Peyer's patch (tissue), 4 donors: ENCODE results near the gene SCN11A. TPM values are rescaled to one million over a fixed set of nuclear protein-coding genes. Genes with fewer than 3 reads are reported as not detected.

ENCODE experiments used
- DNase-seq, 3 donors: peaks; one replicate each; pipeline ENCODE4 v3.0.0-alpha.2; 2017 to 2019
- H3K27ac ChIP-seq, 4 donors: fragments of 200-600 bp; sonication (generic); one replicate each; pipeline ENCODE4 v1.5.1; 2016 to 2019
- H3K27me3 ChIP-seq, 2 donors: fragments of 200-600 bp; sonication (generic); one replicate each; pipeline ENCODE4 v1.5.1; 2019
- H3K36me3 ChIP-seq, 3 donors: fragments of 200-600 bp; sonication (generic); one replicate each; pipeline ENCODE4 v1.5.1; 2016 to 2019
- H3K4me1 ChIP-seq, 4 donors: fragments of 200-600 bp; sonication (generic); one replicate each; pipeline ENCODE4 v1.5.1; 2016 to 2019
- H3K4me3 ChIP-seq, 4 donors: fragments of 200-600 bp; sonication (generic); 1 replicate in 3 of 4; 2 replicates in 1 of 4; pipeline ENCODE4 v1.5.1; 2016 to 2019; ENCODE audit warnings: mild to moderate bottlenecking in 1 of 4
- H3K9me3 ChIP-seq, 4 donors: fragments of 200-600 bp; sonication (generic); one replicate each; pipeline ENCODE4 v1.5.1; 2016 to 2019; ENCODE audit warnings: mild to moderate bottlenecking in 1 of 4
- POLR2A ChIP-seq, 2 donors: fragments of 450-650 bp; IDR thresholded peaks; one replicate each; pipeline ENCODE4 v1.5.1; 2017; ENCODE audit warnings: antibody characterized with exemption in 2 of 2, mild to moderate bottlenecking in 2 of 2, moderate library complexity in 2 of 2
- total RNA-seq, 4 donors: library from RNA; depleted of rRNA; stranded (reverse); fragments of >200 nt; gene quantifications; one replicate each; pipeline ENCODE4 v1.1.0, GENCODE V29; 2016
- TF ChIP-seq, protein P1 (sequence below), 6 experiments: fragments of 450-650 bp in 4 of 6; fragments of 200-600 bp in 2 of 6; sonication (generic) in 1 of 6; IDR thresholded peaks; one replicate each; pipeline ENCODE4 v1.5.1; 2017 to 2019; ENCODE audit warnings: antibody characterized with exemption in 6 of 6, mild to moderate bottlenecking in 3 of 6, moderate library complexity in 1 of 6

The SCN11A gene
- total RNA-seq, 4 donors from 2014 or later = 0.28 to 1.7 (median 0.67) TPM; not detected in 1

DNA sequence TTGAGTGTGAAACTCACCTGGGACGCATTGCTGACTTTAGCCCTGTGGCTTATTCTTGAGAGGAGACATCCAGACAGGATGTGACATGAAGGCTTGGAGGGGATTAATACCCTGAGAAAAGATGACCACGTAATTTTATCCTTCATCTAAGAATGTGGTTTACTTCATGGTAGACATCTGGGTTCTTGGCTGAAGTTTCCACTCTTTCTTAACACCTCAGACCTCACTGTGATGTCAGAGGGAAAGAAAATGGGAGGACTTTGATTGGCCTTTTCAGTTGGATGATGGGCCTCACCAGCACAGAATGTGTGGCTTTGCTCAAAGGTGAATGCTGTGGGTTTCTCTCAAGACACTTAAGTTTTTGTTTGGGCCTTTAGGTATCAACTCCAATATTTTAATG lies 39.2 kb upstream of the SCN11A start:
- H3K9me3 ChIP-seq = no peaks in the 10 kb centered on the region
- peaks cover 0 to 92% (median 0%) of the 10 kb centered on the region in 3 donors for H3K36me3 ChIP-seq
- no peak for TF ChIP-seq POLR2A (IDR thresholded peaks at IDR 0.05)
- TF ChIP-seq, protein P1, sequence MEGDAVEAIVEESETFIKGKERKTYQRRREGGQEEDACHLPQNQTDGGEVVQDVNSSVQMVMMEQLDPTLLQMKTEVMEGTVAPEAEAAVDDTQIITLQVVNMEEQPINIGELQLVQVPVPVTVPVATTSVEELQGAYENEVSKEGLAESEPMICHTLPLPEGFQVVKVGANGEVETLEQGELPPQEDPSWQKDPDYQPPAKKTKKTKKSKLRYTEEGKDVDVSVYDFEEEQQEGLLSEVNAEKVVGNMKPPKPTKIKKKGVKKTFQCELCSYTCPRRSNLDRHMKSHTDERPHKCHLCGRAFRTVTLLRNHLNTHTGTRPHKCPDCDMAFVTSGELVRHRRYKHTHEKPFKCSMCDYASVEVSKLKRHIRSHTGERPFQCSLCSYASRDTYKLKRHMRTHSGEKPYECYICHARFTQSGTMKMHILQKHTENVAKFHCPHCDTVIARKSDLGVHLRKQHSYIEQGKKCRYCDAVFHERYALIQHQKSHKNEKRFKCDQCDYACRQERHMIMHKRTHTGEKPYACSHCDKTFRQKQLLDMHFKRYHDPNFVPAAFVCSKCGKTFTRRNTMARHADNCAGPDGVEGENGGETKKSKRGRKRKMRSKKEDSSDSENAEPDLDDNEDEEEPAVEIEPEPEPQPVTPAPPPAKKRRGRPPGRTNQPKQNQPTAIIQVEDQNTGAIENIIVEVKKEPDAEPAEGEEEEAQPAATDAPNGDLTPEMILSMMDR (IDR thresholded peaks at IDR 0.05) = no peak
- H3K27me3 ChIP-seq = no peaks in the 10 kb centered on the region
- H3K27ac ChIP-seq = no peak overlapping the region
- peaks cover 0 to 3% (median 0%) of the 10 kb centered on the region in 4 donors for H3K4me1 ChIP-seq
- H3K4me3 ChIP-seq = no peak overlapping the region
- no peak for DNase-seq

GRCh38 chr3:39088889-39089288 lies 37.1 kb upstream of the SCN11A start:
- no peak for DNase-seq
- Histone ChIP-seq H3K36me3 (peaks cover 0 to 93% (median 0%) of the 10 kb centered on the region in 3 donors), H3K27me3 (no peaks in the 10 kb centered on the region), H3K27ac (no peak overlapping the region), H3K9me3 (no peaks in the 10 kb centered on the region), H3K4me3 (no peak overlapping the region), H3K4me1 (peaks cover 0 to 3% (median 0%) of the 10 kb centered on the region in 4 donors)
- TF ChIP-seq, protein P1 (IDR thresholded peaks at IDR 0.05) = no peak
- no peak for TF ChIP-seq POLR2A (IDR thresholded peaks at IDR 0.05)

GRCh38 chr3:39088456-39088855 lies 36.7 kb upstream of the SCN11A start:
- Histone ChIP-seq H3K36me3 (peaks cover 0 to 93% (median 0%) of the 10 kb centered on the region in 3 donors), H3K9me3 (no peaks in the 10 kb centered on the region), H3K4me3 (no peak overlapping the region), H3K4me1 (peaks cover 0 to 3% (median 0%) of the 10 kb centered on the region in 4 donors), H3K27me3 (no peaks in the 10 kb centered on the region), H3K27ac (no peak overlapping the region)
- TF ChIP-seq, protein P1 (IDR thresholded peaks at IDR 0.05) = no peak
- no peak for TF ChIP-seq POLR2A (IDR thresholded peaks at IDR 0.05)
- DNase-seq = no peak

- Histone ChIP-seq H3K4me1 (peaks cover 0 to 3% (median 0%) of the 10 kb centered on the region in 4 donors), H3K4me3 (no peak overlapping the region), H3K27ac (no peak overlapping the region), H3K36me3 (peaks cover 0 to 87% (median 0%) of the 10 kb centered on the region in 3 donors), H3K9me3 (no peaks in the 10 kb centered on the region), H3K27me3 (no peaks in the 10 kb centered on the region)
- TF ChIP-seq POLR2A (IDR thresholded peaks at IDR 0.05) = no peak
- TF ChIP-seq, protein P1 (IDR thresholded peaks at IDR 0.05) = no peak
- no peak for DNase-seq
These were observed 34.4 kb upstream of the SCN11A start for GRCh38 chr3:39086144-39086543.

DNA sequence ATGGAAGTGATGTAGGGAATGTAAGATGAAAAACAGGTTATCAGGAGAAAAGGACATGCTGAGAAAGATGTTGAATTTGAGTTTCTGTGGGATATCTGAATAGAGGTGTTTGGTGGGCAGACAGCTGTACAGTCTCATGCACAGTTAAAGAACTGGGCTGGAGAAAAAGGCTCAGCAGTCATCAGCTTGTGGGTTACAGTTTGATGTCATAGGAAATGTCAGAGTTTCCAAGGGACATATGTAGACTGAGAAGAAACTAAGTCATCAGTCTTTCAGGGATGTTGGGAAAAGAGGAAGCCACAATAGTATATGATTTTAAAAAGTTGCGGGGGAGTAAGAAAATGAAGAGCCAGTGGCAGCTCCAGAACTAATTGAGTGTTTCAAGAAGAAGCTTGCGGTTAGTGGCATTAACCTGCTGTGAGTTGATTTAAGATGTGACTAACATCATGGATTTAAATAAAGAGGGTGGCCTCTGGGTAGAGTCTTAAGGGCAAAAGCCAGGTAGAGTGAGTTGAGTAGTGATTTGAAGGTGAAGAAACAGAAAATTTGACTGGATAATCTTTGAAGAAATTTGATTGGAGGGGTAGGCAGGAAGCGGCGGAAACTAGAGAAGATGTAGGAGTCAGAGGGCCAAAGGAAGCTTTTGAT lies 31.0 kb upstream of the SCN11A start:
- Histone ChIP-seq H3K27ac (no peak overlapping the region), H3K27me3 (no peaks in the 10 kb centered on the region), H3K4me1 (peaks cover 0 to 3% (median 0%) of the 10 kb centered on the region in 4 donors), H3K4me3 (no peak overlapping the region), H3K36me3 (peaks cover 0 to 73% (median 0%) of the 10 kb centered on the region in 3 donors), H3K9me3 (no peaks in the 10 kb centered on the region)
- TF ChIP-seq, protein P1 (IDR thresholded peaks at IDR 0.05) = no peak
- no peak for TF ChIP-seq POLR2A (IDR thresholded peaks at IDR 0.05)
- no peak for DNase-seq
